Nephron progenitor cell (in vitro differentiated cells): ENCODE results near the gene CFAP61.
A peak's percentile ranks its signal among the peaks of the same experiment; 100 is the strongest.

Source experiments
- DNase-seq: peaks from one replicate; pipeline ENCODE4 v3.0.0; 2021
- H3K27ac Mint-ChIP-seq: 2 replicates; pipeline ENCODE4 v1.8.0; 2021; ENCODE audit warnings: mild to moderate bottlenecking, moderate library complexity, mixed read lengths
- H3K27me3 Mint-ChIP-seq: 2 replicates; pipeline ENCODE4 v1.8.0; 2021; ENCODE audit warnings: mild to moderate bottlenecking, low read depth, mixed read lengths; ENCODE audit not compliant: poor library complexity
- H3K36me3 Mint-ChIP-seq: 2 replicates; pipeline ENCODE4 v1.8.0; 2021; ENCODE audit warnings: low read depth, mixed read lengths
- H3K4me1 Mint-ChIP-seq: 2 replicates; pipeline ENCODE4 v1.8.0; 2021; ENCODE audit warnings: mixed read lengths
- H3K4me3 Mint-ChIP-seq: 2 replicates; pipeline ENCODE4 v1.8.0; 2021; ENCODE audit warnings: mild to moderate bottlenecking, moderate library complexity, mixed read lengths
- H3K9me3 Mint-ChIP-seq: 2 replicates; pipeline ENCODE4 v1.8.0; 2021; ENCODE audit warnings: mild to moderate bottlenecking, moderate library complexity, mixed read lengths
- TF ChIP-seq, protein P1 (sequence below): fragments of 200-600 bp; sonication (generic); IDR thresholded peaks from 2 replicates; pipeline ENCODE4 v1.5.0; 2021; ENCODE audit warnings: antibody characterized with exemption

CFAP61 gene

DNA sequence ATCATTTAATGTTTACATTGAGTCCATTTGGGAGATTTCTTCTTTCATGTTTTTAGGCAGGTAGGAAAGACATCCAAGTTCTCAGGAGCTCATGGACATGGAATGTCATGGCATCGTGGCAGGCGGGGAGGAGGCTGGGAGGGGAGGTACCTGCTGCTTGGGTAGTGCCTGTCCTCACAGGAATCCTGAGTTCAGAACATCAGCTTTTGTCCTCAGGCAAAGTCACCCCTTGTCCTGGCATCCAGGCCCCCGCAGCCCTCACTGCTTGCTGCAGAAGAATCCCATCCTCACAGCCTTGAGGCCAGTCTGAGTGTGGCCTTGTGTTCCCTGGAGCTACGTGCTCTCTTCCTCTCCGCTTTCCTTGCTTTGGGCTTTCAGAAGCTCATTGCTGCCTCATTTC is 157.4 kb downstream of the CFAP61 start:
- DNase-seq: no peak
- TF ChIP-seq, protein P1, sequence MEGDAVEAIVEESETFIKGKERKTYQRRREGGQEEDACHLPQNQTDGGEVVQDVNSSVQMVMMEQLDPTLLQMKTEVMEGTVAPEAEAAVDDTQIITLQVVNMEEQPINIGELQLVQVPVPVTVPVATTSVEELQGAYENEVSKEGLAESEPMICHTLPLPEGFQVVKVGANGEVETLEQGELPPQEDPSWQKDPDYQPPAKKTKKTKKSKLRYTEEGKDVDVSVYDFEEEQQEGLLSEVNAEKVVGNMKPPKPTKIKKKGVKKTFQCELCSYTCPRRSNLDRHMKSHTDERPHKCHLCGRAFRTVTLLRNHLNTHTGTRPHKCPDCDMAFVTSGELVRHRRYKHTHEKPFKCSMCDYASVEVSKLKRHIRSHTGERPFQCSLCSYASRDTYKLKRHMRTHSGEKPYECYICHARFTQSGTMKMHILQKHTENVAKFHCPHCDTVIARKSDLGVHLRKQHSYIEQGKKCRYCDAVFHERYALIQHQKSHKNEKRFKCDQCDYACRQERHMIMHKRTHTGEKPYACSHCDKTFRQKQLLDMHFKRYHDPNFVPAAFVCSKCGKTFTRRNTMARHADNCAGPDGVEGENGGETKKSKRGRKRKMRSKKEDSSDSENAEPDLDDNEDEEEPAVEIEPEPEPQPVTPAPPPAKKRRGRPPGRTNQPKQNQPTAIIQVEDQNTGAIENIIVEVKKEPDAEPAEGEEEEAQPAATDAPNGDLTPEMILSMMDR: no peak
- Mint-ChIP-seq H3K27ac (no peak overlapping the region), H3K9me3 (no peaks in the 10 kb centered on the region), H3K36me3 (no peaks in the 10 kb centered on the region), H3K4me3 (no peak overlapping the region), H3K27me3 (peaks cover 9% of the 10 kb centered on the region), H3K4me1 (peaks cover 56% of the 10 kb centered on the region)

DNA sequence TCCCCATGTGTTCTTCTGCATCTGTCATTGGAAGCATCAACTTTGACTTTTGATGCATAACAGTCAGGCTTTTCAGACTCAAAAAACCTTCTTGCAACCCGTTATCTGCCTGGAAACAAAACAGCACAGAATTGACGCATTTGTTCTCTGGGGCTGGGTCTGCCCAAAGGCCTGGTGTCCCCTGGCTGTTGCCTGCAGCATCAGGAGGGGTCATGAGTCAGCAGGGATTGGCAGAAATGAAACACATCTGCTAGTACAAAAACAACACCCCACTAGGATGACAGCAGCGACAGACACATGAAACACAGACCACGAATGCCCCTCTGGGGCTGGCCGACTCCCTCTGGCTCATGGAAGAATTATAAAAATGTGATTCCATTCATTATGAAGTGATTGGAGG is 158.0 kb downstream of the CFAP61 start:
- Mint-ChIP-seq H3K36me3 (no peaks in the 10 kb centered on the region), H3K4me3 (no peak overlapping the region), H3K9me3 (no peaks in the 10 kb centered on the region), H3K27me3 (peaks cover 7% of the 10 kb centered on the region), H3K27ac (no peak overlapping the region), H3K4me1 (peaks cover 56% of the 10 kb centered on the region)
- no peak for DNase-seq
- TF ChIP-seq, protein P1: no peak

DNA sequence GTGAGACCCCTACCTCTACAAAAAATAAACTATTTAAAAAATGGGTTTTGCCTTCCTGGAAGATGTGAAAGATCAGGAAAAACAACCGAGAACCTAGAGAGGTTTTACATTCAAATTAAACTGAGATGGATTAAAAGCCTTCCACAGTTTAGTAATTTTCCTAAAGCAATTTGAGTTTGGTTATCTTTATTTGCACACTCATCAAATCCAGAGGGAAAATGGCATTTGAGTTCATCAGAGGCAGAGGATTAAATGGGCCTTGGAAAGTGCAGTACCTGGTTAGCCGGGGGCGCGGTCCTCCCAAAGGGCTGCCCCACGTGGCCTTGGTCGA is 158.6 kb downstream of the CFAP61 start:
- peaks cover 55% of the 10 kb centered on the region for H3K4me1 Mint-ChIP-seq
- no peak for DNase-seq
- H3K36me3 Mint-ChIP-seq: no peaks in the 10 kb centered on the region
- no peak overlapping the region for H3K27ac Mint-ChIP-seq
- TF ChIP-seq, protein P1: no peak
- H3K4me3 Mint-ChIP-seq: no peak overlapping the region
- H3K9me3 Mint-ChIP-seq: no peaks in the 10 kb centered on the region
- H3K27me3 Mint-ChIP-seq: peaks cover 3% of the 10 kb centered on the region

DNA sequence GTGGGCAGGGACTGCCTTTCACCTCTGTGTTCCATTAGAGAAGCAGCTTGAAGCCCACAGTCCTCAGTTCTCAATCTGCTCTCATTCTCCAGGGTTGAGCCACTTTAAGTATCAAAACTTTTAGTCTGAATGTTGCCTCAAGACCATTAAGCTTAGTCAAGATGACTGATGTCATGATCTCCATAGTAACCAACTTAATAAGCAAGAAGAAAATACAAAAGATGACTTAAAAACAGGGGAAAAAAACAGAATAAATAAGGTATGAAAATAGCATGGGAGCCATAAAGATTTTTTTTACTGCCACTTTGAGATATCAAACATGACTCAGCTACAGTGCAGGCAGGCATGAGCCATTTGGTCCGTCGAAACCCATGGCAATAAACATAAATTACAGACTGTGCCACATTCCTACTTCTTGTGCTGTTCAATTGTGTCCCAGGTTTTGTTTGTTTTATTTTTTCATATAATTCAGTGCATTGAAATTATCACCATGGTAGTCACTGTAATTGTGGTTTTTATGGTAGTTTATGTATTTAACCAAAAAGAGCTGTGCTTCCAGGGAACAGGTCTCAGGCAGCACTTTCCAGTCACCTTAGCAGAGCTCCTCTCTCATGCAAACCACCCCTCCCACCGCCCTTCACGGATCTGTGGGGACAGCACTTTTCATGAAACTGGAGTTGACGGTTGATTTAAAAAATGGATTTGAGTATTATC is 159.1 kb downstream of the CFAP61 start:
- TF ChIP-seq, protein P1: no peak
- no peaks in the 10 kb centered on the region for H3K9me3 Mint-ChIP-seq
- no peak overlapping the region for H3K4me3 Mint-ChIP-seq
- peaks cover 58% of the 10 kb centered on the region for H3K4me1 Mint-ChIP-seq
- H3K27ac Mint-ChIP-seq: no peak overlapping the region
- peaks cover 2% of the 10 kb centered on the region for H3K27me3 Mint-ChIP-seq
- H3K36me3 Mint-ChIP-seq: no peaks in the 10 kb centered on the region
- DNase-seq: no peak

DNA sequence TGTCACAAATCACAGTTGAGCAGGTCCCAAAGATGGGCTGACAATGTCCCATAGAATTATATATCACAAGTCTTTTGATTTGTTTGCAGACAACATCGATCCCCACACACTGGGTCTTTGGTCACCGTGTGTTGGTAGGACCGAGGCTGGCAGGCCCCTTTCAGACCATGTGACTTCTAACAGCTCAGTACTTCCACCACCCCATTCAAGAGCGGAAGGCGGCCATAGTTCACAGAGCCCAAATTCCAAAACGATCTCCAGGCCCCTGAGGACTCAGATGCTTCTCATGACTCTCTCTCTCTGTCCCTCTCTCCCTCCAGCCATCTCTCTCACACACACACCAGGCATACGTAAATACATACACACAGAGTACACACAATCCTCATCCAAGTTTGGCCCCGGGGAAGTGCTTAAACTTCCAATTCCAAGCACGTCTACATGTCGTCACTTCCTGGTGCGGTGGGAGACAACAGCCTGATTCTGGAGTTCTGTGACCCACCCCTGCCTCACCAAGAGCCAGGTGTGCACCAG is 159.7 kb downstream of the CFAP61 start:
- TF ChIP-seq, protein P1: no peak
- peak overlapping the region; percentile 55 for H3K27ac Mint-ChIP-seq
- H3K4me1 Mint-ChIP-seq: peaks cover 64% of the 10 kb centered on the region

DNA sequence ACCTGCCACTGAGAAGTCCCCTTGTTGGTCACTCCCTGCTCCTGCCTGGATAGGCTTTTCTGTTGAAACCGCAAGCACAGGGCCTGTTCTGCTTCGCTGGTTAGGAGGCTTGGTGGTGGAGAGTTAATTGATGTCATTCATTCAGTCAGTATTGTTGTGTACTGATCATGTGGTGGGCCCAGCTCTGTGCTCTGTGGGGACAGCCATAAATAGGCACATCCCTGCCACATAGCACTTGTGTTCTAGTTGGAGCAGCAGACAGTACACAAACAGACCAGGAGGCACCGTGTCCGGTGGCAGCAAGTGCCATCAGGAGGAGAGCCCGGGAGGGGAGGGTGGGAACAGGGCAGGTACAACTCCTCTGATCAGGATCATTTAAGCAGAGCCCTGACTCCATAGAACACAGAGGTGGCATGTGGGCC is 160.4 kb downstream of the CFAP61 start:
- Mint-ChIP-seq H3K36me3 (no peaks in the 10 kb centered on the region), H3K27me3 (peaks cover 2% of the 10 kb centered on the region), H3K9me3 (no peaks in the 10 kb centered on the region), H3K4me3 (no peak overlapping the region), H3K4me1 (peaks cover 65% of the 10 kb centered on the region), H3K27ac (no peak overlapping the region)
- TF ChIP-seq, protein P1: no peak
- DNase-seq: no peak

More for the DNA sequence above, 159.7 kb downstream of the CFAP61 start:
- DNase-seq: no peak
- Mint-ChIP-seq H3K4me3 (no peak overlapping the region), H3K9me3 (no peaks in the 10 kb centered on the region), H3K36me3 (no peaks in the 10 kb centered on the region), H3K27me3 (peaks cover 2% of the 10 kb centered on the region)
